Keratinocyte (primary cell): ENCODE measurements around the gene TRMO. TPM values are rescaled to one million over a fixed set of nuclear protein-coding genes. Genes with fewer than 3 reads are reported as not detected.

ENCODE experiments used
- DNase-seq: peaks from one replicate; pipeline ENCODE4 v3.0.0-alpha.2; 2011; ENCODE audit warnings: low read depth, missing footprints, low spot score
- FAIRE-seq: peaks from 2 replicates; lab custom pipeline; 2011; peaks lifted over from hg19 to GRCh38; lab: Jason Lieb, UNC
- H2AFZ ChIP-seq: 2 replicates; pipeline ENCODE4 v1.6.0; 2012; ENCODE audit warnings: low read length, control low read depth, inconsistent platforms; ENCODE audit not compliant: control insufficient read depth
- H3K27ac ChIP-seq: 2 replicates; pipeline ENCODE4 v1.5.1; 2011; ENCODE audit warnings: low read length; ENCODE audit not compliant: control insufficient read depth, insufficient read depth
- H3K27me3 ChIP-seq: 3 replicates; pipeline ENCODE4 v1.6.0; 2011; ENCODE audit warnings: low read length; ENCODE audit not compliant: control insufficient read depth, insufficient read depth; ENCODE audit errors: extremely low read depth
- H3K36me3 ChIP-seq, 2 experiments: 2 replicates in 1 of 2; 3 replicates in 1 of 2; pipeline ENCODE4 v1.5.1; 2011; ENCODE audit warnings: low read length in 2 of 2, mild to moderate bottlenecking in 1 of 2; ENCODE audit not compliant: control insufficient read depth in 2 of 2, insufficient read depth in 2 of 2; ENCODE audit errors: extremely low read depth in 1 of 2
- H3K4me1 ChIP-seq: 3 replicates; pipeline ENCODE4 v1.5.1; 2011; ENCODE audit warnings: low read length; ENCODE audit not compliant: control insufficient read depth, insufficient read depth; ENCODE audit errors: extremely low read depth
- H3K4me2 ChIP-seq: 3 replicates; pipeline ENCODE4 v1.6.0; 2011; ENCODE audit warnings: low read depth, low read length; ENCODE audit not compliant: control insufficient read depth, insufficient read depth; ENCODE audit errors: extremely low read depth
- H3K4me3 ChIP-seq, 3 experiments: fragments of 200-600 bp in 1 of 3; sonication (generic) in 1 of 3; 2 replicates in 2 of 3; 3 replicates in 1 of 3; pipeline ENCODE4 v1.5.1; 2011 to 2016; ENCODE audit warnings: low read length in 3 of 3, mild to moderate bottlenecking in 3 of 3, control low read depth in 2 of 3, inconsistent platforms in 1 of 3, low read depth in 1 of 3, mixed read lengths in 1 of 3, mixed run types in 1 of 3, moderate library complexity in 1 of 3; ENCODE audit not compliant: control insufficient read depth in 2 of 3, insufficient read depth in 2 of 3; ENCODE audit errors: extremely low read depth in 1 of 3
- H3K79me2 ChIP-seq: 2 replicates; pipeline ENCODE4 v1.6.0; 2012; ENCODE audit warnings: low read length; ENCODE audit not compliant: control insufficient read depth, insufficient read depth
- H3K9ac ChIP-seq: 3 replicates; pipeline ENCODE4 v1.6.0; 2011; ENCODE audit warnings: low read length; ENCODE audit not compliant: control insufficient read depth, insufficient read depth; ENCODE audit errors: extremely low read depth
- H3K9me1 ChIP-seq: 3 replicates; pipeline ENCODE4 v1.6.0; 2011; ENCODE audit warnings: low read length; ENCODE audit not compliant: control insufficient read depth, insufficient read depth; ENCODE audit errors: extremely low read depth
- H3K9me3 ChIP-seq: 2 replicates; pipeline ENCODE4 v1.5.1; 2012; ENCODE audit warnings: low read depth, low read length; ENCODE audit not compliant: control insufficient read depth
- H4K20me1 ChIP-seq: 3 replicates; pipeline ENCODE4 v1.6.0; 2011; ENCODE audit warnings: low read length; ENCODE audit not compliant: control insufficient read depth, insufficient read depth; ENCODE audit errors: extremely low read depth
- EZH2 ChIP-seq: IDR thresholded peaks from one replicate; pipeline ENCODE4 v1.6.1; 2012; ENCODE audit warnings: inconsistent platforms, mild to moderate bottlenecking, low read length, moderate library complexity
- dilution Hi-C: fragments of 300-500 bp; cut with MboI; formaldehyde crosslinking; loops from one replicate; pipeline ENCODE4 v1.7.0; 2020; ENCODE audit warnings: low sequenced_read_pairs; ENCODE audit not compliant: extremely low pct_ligation_motif_present
- polyA plus RNA-seq, 5 experiments: library from polyadenylated mRNA; depleted of rRNA in 3 of 5; stranded (reverse) in 3 of 5; stranded (forward) in 1 of 5; unstranded in 1 of 5; fragments of >200 nt; gene quantifications; 1 replicate in 1 of 5; 2 replicates in 3 of 5; 3 replicates in 1 of 5; pipeline versions ENCODE4 v1.2.1 to v1.2.3, GENCODE V29; 2011 to 2012; ENCODE audit warnings: missing spikeins in 2 of 5, low read depth in 1 of 5, low replicate concordance in 1 of 5
- TF ChIP-seq, protein P1 (sequence below), 3 experiments: IDR thresholded peaks in 1 of 3; conservative IDR thresholded peaks in 1 of 3; optimal IDR thresholded peaks in 1 of 3; 2 replicates in 2 of 3; 3 replicates in 1 of 3; pipeline versions ENCODE3 to v1.5.1; 2011; ENCODE audit warnings: low read length in 3 of 3, mild to moderate bottlenecking in 3 of 3, moderate library complexity in 2 of 3, control low read depth in 1 of 3, inconsistent platforms in 1 of 3; ENCODE audit not compliant: insufficient read depth in 2 of 3; ENCODE audit errors: extremely low read depth in 1 of 3

TRMO gene
- polyA plus RNA-seq, 1 donor (not counting 4 experiments of a cell fraction or from before 2014, with no cell fraction given) = 19.4 TPM

DNA sequence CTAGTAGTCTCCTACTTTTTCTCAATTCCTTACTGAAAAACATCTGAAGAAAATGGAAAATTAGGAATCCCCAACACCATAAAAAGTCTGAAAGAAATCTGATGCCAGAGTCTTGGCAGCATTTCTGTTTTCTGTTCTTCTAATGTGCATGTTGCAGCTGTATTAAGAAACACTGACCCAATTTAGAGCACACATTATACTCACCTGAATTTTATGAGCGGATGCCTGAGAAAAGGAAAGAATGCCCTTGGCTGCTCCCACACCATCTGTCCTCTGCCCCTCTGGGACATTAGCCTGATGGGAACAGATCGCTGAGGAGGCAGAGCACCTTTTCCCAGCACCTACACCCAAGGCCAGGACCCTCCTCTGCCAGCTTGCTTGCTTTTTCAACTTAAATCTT lies 46.7 kb upstream of the TRMO start:
- no peaks in the 10 kb centered on the region for H3K79me2 ChIP-seq
- no peak overlapping the region for H3K9ac ChIP-seq
- H4K20me1 ChIP-seq = no peaks in the 10 kb centered on the region
- no peak for TF ChIP-seq EZH2
- TF ChIP-seq, protein P1, sequence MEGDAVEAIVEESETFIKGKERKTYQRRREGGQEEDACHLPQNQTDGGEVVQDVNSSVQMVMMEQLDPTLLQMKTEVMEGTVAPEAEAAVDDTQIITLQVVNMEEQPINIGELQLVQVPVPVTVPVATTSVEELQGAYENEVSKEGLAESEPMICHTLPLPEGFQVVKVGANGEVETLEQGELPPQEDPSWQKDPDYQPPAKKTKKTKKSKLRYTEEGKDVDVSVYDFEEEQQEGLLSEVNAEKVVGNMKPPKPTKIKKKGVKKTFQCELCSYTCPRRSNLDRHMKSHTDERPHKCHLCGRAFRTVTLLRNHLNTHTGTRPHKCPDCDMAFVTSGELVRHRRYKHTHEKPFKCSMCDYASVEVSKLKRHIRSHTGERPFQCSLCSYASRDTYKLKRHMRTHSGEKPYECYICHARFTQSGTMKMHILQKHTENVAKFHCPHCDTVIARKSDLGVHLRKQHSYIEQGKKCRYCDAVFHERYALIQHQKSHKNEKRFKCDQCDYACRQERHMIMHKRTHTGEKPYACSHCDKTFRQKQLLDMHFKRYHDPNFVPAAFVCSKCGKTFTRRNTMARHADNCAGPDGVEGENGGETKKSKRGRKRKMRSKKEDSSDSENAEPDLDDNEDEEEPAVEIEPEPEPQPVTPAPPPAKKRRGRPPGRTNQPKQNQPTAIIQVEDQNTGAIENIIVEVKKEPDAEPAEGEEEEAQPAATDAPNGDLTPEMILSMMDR (optimal IDR thresholded peaks at IDR 0.05 in 1 of 3, IDR thresholded peaks at IDR 0.05 in 1 of 3, conservative IDR thresholded peaks at IDR 0.05 in 1 of 3; ENCODE audit: extremely low read depth in 1 of 3, insufficient read depth in 2 of 3, low read length in 3 of 3) = no peak
- no peaks in the 10 kb centered on the region for H3K36me3 ChIP-seq
- H2AFZ ChIP-seq = no peak overlapping the region
- no peaks in the 10 kb centered on the region for H3K9me3 ChIP-seq
- no peaks in the 10 kb centered on the region for H3K4me1 ChIP-seq
- DNase-seq (no peak), FAIRE-seq (no peak)
- no peak overlapping the region for H3K4me2 ChIP-seq
- no peaks in the 10 kb centered on the region for H3K9me1 ChIP-seq
- H3K27me3 ChIP-seq = no peaks in the 10 kb centered on the region
- dilution Hi-C loops = no loop called here
- H3K4me3 ChIP-seq = no peak overlapping the region
- no peak overlapping the region for H3K27ac ChIP-seq

- Histone ChIP-seq H3K4me1 (no peaks in the 10 kb centered on the region), H2AFZ (no peak overlapping the region), H3K9me3 (no peaks in the 10 kb centered on the region), H3K4me2 (no peak overlapping the region), H4K20me1 (no peaks in the 10 kb centered on the region), H3K36me3 (no peaks in the 10 kb centered on the region), H3K27ac (no peak overlapping the region), H3K9ac (no peak overlapping the region), H3K9me1 (no peaks in the 10 kb centered on the region), H3K79me2 (no peaks in the 10 kb centered on the region), H3K27me3 (no peaks in the 10 kb centered on the region), H3K4me3 (no peak overlapping the region)
- FAIRE-seq (no peak), DNase-seq (no peak)
- TF ChIP-seq, protein P1 (optimal IDR thresholded peaks at IDR 0.05 in 1 of 3, IDR thresholded peaks at IDR 0.05 in 1 of 3, conservative IDR thresholded peaks at IDR 0.05 in 1 of 3; ENCODE audit: extremely low read depth in 1 of 3, insufficient read depth in 2 of 3, low read length in 3 of 3) = no peak
- TF ChIP-seq EZH2 = no peak
- dilution Hi-C loops = no loop called here
Measured at GRCh38 chr9:97966493-97966892, 44.2 kb upstream of the TRMO start.
